NCI-H1436 treated with DMSO at 0.1 percent for 48 hours (cell line): Measurements from ENCODE around the gene SLC17A7.

Experiments used
- DNase-seq: peaks from one replicate; lab custom pipeline; 2025; lab: John Stamatoyannopoulos, UW

SLC17A7 gene

GRCh38 chr19:49427855-49428546 lies 13.3 kb downstream of the SLC17A7 start:
- no peak for DNase-seq

DNA sequence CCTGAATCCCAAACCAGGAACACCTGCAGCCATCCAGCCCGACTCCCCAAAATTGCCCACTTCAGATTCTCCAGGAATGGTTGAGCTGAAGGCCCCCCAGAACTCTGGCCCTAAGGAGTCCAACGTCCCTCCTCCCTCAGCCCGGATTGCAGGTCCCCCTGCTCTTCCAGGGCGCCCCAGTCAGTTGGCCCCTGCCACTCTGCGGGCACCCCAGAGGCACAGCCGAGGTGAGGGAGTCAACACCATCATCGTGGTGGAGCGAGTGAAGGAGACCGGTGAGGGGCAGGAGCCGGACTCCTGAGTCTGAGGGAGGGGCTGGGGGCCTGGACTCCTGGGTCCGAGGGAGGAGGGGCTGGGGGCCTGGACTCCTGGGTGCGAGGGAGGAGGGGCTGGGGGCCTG lies 14.0 kb downstream of the SLC17A7 start:
- DNase-seq, result no peak

- DNase-seq, result no peak
Measured at GRCh38 chr19:49425922-49426592, 15.3 kb downstream of the SLC17A7 start.

DNA sequence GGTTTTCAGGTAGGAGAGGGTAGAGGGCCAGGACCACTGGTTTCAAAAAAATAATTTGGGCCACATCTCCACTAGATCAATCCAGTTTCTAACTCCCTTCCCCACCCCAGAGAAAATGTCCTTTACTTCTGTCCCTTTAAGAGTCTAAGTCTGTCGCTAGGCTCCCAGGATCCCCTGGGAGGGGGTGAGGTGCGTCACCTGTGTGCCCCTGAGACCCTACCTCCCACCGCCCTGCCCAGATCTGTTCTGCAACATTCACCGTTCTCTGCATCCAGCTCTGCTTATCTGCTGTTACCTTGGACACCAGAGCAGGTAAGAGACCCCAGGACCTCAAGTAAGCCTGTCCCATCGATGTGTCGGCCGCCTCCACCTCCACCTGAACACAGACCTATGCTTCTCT lies 16.1 kb downstream of the SLC17A7 start, which contains the start of gene GFY:
GFY (plus strand) TSS at position 211 of the 400 bp plus-strand sequence. CDS start 1,043 bp downstream, outside the sequence.
- no peak for DNase-seq

DNA sequence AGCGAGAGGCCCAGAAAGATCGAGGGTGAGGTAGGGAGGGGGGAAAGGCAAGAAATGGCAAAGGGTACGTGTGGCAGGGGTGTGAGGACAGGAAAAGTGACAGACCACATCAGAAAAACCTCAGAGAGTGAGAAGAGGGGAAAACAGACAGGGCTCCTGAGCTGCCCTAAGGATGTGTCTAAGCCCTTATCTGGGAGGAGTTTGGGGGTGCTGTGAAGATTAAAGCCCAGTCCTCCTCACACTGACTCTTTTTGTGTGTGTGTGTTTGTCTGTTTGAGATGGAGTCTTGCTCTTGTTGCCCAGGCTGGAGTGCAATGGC lies 17.4 kb downstream of the SLC17A7 start:
- no peak for DNase-seq

DNA sequence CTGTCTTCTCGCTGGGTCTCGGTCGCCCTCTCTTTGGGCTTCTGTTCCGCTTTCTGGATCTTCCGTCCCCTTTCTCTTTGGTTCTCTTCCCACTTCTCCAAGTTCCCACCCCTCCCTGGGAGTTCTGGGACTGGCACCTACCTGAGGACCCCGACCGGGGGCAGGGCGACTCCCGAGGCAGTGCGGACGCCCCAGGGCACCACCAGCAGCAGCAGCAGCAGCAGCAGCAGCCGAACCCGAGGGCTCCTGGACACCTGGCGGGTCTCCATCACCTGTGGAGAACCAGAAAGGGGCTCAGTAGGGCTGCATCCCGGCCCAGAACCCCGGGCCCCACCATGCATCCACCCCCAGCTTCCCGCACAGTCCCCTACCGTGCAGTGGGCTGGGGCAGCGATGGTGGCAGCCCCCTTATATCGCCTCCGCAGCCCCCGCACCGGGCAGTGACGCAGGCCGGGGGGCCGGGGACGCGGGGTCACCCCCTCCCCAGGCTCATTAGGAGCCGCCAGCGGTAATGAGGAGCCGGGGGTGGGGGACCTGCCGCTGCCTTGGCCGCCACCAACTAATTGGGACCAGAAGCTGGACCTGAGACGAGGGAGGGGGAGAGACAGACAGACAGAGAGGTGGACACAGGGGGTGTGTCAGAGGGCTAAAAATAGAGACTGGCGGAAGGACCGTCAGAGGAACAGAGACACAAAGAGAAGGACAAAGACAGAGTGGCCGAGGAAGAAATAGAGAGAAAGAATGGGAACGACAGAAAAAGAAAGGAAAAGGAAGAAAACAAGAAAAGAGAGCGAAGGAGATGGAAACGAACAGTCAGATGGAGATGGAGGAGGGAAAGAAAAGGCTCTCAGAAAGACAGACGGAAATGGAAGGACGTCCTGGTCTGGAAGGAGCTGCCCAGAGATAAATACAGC lies 18.0 kb downstream of the SLC17A7 start, which contains the start of gene PTH2:
PTH2 (minus strand) TSS at position 371 of the 914 bp plus-strand sequence; CDS start at position 269, 102 bp downstream.
- DNase-seq, result no peak

DNA sequence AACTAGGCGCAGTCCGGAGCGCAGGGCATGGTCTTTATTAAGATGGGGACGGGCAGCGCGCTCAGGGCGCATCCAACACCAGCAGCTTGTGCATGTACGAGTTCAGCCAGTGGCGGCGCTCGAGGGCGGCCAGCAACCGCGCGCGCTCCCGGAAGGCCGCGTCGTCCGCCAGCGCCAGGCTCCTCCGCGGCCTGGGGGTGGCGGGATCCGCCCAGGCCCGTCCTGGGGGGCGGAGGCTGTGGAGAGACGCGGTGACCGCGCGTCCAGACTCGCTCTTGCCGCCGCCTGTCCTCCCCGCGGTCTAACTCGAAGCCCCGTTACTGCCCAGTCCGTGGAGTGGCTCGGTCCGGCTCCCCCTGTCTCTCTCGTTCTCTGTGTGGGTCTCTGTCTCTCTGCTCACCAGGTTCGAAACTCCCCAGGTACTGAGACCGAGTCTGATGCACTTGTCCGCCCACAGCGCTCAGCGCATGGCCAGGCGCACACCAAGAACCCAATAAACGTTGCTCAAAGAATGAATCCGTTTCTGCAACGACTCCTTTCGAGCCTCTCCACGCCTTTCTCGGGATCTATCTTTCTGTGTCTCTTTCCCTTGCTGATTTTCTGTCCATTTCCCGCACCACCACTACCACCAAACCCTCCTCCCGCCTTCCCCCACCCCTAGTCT lies 18.8 kb downstream of the SLC17A7 start:
- no peak for DNase-seq

GRCh38 chr19:49421878-49422202 lies 19.5 kb downstream of the SLC17A7 start:
- DNase-seq, result no peak

DNA sequence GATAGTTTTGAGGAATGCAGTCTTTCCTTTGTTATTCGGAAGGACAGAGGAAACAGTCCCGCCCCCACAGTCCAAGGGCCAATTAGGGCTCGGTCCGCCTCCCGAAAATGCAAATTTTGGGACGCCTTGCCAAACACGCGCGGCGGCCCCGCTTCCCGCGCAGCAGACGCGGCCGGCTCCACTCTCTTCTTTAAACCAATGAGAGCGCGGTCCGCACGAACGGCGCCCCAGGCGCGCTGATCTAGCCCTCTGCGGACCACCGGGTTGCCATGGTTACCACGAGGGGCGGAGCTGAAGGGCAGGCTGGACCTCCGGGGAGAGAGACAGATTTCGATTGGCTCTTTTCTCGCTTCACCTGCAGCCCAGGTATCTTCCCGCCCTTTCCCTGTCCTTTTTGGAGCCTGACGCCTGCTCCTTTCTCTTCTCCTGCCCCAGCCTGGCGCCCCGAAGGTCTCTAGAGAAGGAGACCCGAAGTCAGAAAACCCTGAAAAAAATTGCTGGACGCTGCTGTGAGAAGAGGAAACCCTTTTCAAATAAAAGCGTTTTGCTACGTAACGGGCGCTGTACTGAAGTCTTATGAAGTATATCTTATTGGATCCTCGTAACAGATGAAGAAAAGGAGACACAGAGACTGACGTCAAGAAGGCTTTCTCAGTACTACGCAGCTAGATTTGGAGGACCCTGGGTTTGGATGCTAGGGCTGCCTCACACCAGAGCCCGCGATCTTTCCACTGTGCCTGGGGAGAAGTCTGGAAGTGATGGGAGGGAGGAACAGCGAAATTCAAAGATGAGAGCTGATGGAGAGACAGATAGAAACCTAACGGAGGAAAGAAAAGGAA lies 20.1 kb downstream of the SLC17A7 start:
- DNase-seq, result peak; percentile 89

DNA sequence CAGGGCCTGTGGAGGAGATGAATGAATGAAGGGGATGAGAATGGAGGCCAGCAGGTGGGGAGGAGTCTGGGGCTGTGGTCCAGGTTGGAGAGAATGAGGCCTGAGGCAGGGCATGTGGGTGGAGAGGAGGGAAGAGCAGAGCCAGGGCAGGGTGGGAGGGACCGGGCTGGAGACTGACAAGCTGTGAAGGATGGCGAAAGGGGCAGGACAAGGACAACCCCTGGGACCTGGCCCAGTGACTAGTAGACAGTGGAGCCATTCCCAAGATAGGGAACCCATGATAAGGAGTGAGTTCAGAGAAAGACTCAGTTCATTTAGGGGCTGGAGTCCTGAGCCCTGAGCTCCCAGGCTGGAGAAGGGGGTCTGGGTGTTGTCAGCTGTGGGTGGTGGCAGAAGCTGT lies 21.1 kb downstream of the SLC17A7 start:
- no peak for DNase-seq

GRCh38 chr19:49419173-49419572 lies 22.2 kb downstream of the SLC17A7 start:
- DNase-seq, result no peak

DNA sequence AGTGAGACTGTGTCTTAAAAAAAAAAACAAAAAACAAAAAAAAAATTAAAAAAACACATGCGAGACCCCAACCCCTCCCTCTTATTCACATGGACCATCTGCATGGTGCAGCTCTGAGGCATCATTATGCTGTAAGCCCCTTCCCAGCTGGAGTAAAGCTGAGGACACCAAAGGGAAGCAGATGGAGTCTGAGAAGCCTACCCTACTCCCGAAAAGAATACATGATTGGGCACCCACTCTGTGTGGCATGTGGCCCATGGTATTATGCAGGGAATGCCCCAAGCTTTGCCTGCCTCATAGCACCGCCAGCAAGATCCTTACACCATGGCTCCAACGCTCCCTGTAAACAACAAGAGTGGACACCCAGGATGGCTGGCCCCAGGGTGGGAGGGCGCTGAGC lies 22.8 kb downstream of the SLC17A7 start:
- DNase-seq, result no peak

DNA sequence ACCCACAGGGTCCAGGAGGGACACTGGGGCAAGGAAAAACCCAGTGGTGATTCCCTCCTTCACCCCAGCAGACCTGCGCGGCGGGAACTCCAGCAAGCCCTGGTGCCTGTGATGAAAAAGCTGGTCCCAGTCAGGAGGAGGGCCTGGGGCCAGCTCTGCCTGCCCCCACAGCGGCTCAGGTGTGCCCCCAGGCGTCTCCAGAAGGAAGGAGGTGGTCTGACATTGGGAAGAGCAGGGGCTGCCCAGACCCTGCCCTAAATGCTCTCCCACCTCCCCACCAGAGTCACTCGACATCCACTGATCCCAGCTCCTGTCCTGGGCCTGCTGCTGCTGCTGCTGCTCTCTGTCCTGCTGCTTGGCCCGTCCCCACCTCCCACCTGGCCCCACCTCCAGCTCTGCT lies 24.2 kb downstream of the SLC17A7 start:
- no peak for DNase-seq

- no peak for DNase-seq
Measured at GRCh38 chr19:49415810-49416200, 25.5 kb downstream of the SLC17A7 start.

DNA sequence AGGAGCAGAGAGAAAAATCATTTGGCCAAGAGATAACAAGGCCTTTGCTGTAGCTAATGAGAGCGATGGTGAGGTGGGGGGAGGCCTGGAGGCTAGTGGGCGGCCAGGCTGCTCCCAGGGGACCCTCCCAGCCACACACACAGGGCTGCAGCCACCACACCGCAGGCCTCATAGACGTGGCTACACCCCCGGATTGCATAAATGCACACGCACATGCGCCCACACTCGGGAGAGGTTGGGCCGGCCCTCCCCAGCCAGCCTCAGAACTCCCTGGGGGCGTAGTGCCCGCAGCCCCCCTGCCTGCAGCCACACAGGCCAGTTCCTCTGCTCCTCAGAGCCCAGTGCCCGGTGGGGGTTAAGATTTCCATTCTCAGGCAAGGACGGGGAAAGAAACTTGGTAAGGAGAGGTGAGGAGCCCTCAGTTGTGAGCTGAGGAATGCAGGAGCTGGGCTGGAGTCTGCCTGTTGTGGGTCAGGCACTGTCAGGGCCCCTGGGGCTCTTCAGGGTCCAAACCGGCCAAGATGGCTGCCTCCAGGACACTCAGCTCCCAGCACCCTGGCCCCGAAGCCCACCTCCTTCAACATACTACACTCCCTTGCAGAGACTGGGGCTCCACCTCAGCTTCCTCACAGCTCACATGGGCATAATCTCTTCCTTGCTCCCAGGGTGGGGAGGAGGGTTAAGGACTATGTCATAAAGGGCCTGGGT lies 26.1 kb downstream of the SLC17A7 start:
- no peak for DNase-seq

DNA sequence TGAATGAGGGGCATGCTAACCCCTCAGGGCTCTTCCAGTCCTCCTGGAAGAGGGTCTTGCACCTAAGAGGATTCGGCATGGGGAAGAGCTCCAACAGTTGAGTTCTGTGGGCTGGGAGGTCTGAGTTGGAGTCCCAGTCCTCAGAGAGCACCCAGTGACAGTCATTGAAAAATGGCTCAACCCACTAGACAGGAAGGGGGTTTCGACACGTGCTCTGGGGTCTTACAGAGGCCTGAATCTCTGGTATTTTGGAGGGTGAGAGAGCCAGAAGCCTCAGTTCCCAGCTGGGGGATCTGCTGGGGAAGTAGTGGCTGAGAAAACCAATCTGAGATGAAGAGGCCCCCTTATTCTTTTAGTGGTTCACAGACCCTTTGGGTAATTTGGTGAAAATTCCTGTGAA lies 27.1 kb downstream of the SLC17A7 start:
- no peak for DNase-seq

GRCh38 chr19:49413348-49413747 lies 28.0 kb downstream of the SLC17A7 start:
- no peak for DNase-seq

- DNase-seq, result no peak
Measured at GRCh38 chr19:49411681-49412326, 29.5 kb downstream of the SLC17A7 start.

DNA sequence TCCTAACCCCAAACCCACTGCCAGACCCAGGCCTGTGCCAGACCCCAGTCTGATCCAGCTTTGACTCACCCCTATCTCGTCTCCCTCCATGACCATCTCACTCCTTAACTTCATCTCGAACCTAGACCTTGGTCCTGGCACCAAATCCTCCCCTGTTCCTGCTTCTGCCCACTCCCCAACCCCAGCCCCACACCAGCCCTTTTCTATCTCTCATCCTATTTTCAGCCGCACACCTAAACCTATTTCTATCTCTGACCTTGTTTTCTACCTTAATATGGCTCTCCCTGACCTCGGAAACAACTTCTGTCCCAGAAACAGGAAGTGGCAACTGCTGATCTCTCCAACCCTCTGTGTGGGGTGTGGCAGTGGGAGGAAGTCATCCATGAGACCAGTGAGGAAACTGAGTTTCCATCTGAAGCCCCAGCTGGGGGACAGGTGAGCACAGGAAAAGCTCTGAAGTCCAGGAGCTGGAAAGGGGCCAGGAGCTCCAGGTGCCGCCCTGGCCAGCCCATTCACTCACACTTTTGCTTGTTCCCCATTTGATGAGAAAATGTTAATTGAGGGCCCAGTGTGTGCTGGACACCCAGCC lies 31.8 kb downstream of the SLC17A7 start:
- DNase-seq, result no peak
